HEK293T (cell line): Measurements from ENCODE around the gene CLECL1.

Source experiments
- CTCF ChIA-PET: fragments of 350-600 bp; formaldehyde crosslinking; extraction: SDS; loops from one replicate; lab custom pipeline; 2021; ENCODE audit warnings: antibody characterized with exemption, inconsistent platforms; lab: Yijun Ruan, JAX
- POLR2A ChIA-PET: fragments of 350-600 bp; formaldehyde crosslinking; extraction: SDS; loops from one replicate; lab custom pipeline; 2020; ENCODE audit warnings: antibody characterized with exemption, inconsistent platforms; lab: Yijun Ruan, JAX
- DNase-seq: peaks from one replicate; pipeline ENCODE4 v3.0.0; 2012; ENCODE audit warnings: mixed read lengths; ENCODE audit errors: extremely low spot score
- ARNT ChIP-seq: fragments of 450-650 bp; IDR thresholded peaks from 2 replicates; pipeline ENCODE4 v1.6.1; 2017; ENCODE audit warnings: mild to moderate bottlenecking
- BHLHE40 ChIP-seq: fragments of 450-650 bp; IDR thresholded peaks from 2 replicates; pipeline ENCODE4 v1.6.1; 2016; ENCODE audit warnings: mild to moderate bottlenecking, moderate library complexity, borderline replicate concordance
- CTBP1 ChIP-seq: fragments of 450-650 bp; IDR thresholded peaks from 2 replicates; pipeline ENCODE4 v1.6.1; 2016; ENCODE audit warnings: borderline replicate concordance
- ELF4 ChIP-seq: fragments of 450-650 bp; IDR thresholded peaks from 2 replicates; pipeline ENCODE4 v1.6.1; 2017; ENCODE audit warnings: antibody characterized with exemption
- FOXA1 ChIP-seq: fragments of 450-650 bp; IDR thresholded peaks from 2 replicates; pipeline ENCODE4 v1.6.1; 2016; ENCODE audit warnings: mild to moderate bottlenecking
- FOXK2 ChIP-seq: fragments of 450-650 bp; IDR thresholded peaks from 2 replicates; pipeline ENCODE4 v1.6.1; 2016; ENCODE audit warnings: mild to moderate bottlenecking
- FOXM1 ChIP-seq: fragments of 450-650 bp; IDR thresholded peaks from 2 replicates; pipeline ENCODE4 v1.6.1; 2017; ENCODE audit warnings: mild to moderate bottlenecking, borderline replicate concordance
- HDGF ChIP-seq: fragments of 450-650 bp; IDR thresholded peaks from 2 replicates; pipeline ENCODE4 v1.6.1; 2017; ENCODE audit warnings: antibody characterized with exemption, borderline replicate concordance
- L3MBTL2 ChIP-seq: fragments of 450-650 bp; conservative IDR thresholded peaks from 2 replicates; pipeline ENCODE4 v1.6.1; 2016; ENCODE audit warnings: mild to moderate bottlenecking
- LEF1 ChIP-seq: fragments of 450-650 bp; IDR thresholded peaks from 2 replicates; pipeline ENCODE4 v1.6.1; 2017; ENCODE audit warnings: mild to moderate bottlenecking, borderline replicate concordance
- NFRKB ChIP-seq: fragments of 450-650 bp; IDR thresholded peaks from 2 replicates; pipeline ENCODE4 v1.6.1; 2016; ENCODE audit warnings: mild to moderate bottlenecking, moderate library complexity
- PKNOX1 ChIP-seq: fragments of 450-650 bp; IDR thresholded peaks from 2 replicates; pipeline ENCODE4 v1.6.1; 2016
- SP1 ChIP-seq: fragments of 450-650 bp; IDR thresholded peaks from 2 replicates; pipeline ENCODE4 v1.6.1; 2017
- SUZ12 ChIP-seq: fragments of 450-650 bp; IDR thresholded peaks from 2 replicates; pipeline ENCODE4 v1.6.1; 2016; ENCODE audit warnings: mild to moderate bottlenecking
- TARDBP ChIP-seq: fragments of 450-650 bp; IDR thresholded peaks from 2 replicates; pipeline ENCODE4 v1.6.1; 2016
- ZNF384 ChIP-seq: fragments of 450-650 bp; IDR thresholded peaks from 2 replicates; pipeline ENCODE4 v1.6.1; 2016

The CLECL1 gene

DNA sequence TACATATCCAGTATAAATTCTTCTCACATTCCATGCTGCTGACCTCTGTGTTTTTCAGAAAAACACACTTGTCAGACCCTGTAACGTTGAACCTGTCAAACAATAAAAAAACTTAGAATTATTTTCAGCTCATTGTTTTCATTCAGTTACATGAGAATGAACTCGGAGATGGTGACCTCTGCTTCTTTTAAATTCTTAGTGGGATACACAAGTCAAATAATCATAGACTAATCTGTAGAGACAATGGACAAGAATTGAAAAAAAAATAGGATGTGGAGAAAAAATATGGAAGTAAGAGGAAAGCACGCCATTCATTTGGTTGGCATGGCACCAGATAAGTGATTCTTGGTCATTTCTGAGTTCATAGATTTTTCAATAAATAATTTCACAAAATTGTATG lies 20.6 kb upstream of the CLECL1 start:
- DNase-seq: no peak
- TF ChIP-seq LEF1: no peak
- no peak for TF ChIP-seq FOXK2
- TF ChIP-seq ELF4: no peak
- no peak for TF ChIP-seq ARNT
- no peak for TF ChIP-seq TARDBP
- no peak for TF ChIP-seq SP1
- no peak for TF ChIP-seq NFRKB
- TF ChIP-seq CTBP1: no peak
- TF ChIP-seq L3MBTL2: no peak
- TF ChIP-seq FOXM1: no peak
- ChIA-PET CTCF (no interaction called here), POLR2A (no interaction called here)

- DNase-seq: no peak
- ChIA-PET POLR2A (no interaction called here), CTCF (no interaction called here)
- no peak for TF ChIP-seq SP1
Observed at GRCh38 chr12:9753073-9753472, 20.2 kb upstream of the CLECL1 start.

GRCh38 chr12:9752145-9752933 lies 19.4 kb upstream of the CLECL1 start:
- no peak for DNase-seq
- CTCF ChIA-PET: interaction anchor here (1.0 kb wide), 1 partner anchor 10 kb away, joined by 3 read pairs; no protein-coding TSS in a partner anchor
- TF ChIP-seq ELF4 (no peak), L3MBTL2 (no peak), BHLHE40 (no peak), PKNOX1 (no peak), ZNF384 (no peak), FOXK2 (no peak)
- POLR2A ChIA-PET: no interaction called here

DNA sequence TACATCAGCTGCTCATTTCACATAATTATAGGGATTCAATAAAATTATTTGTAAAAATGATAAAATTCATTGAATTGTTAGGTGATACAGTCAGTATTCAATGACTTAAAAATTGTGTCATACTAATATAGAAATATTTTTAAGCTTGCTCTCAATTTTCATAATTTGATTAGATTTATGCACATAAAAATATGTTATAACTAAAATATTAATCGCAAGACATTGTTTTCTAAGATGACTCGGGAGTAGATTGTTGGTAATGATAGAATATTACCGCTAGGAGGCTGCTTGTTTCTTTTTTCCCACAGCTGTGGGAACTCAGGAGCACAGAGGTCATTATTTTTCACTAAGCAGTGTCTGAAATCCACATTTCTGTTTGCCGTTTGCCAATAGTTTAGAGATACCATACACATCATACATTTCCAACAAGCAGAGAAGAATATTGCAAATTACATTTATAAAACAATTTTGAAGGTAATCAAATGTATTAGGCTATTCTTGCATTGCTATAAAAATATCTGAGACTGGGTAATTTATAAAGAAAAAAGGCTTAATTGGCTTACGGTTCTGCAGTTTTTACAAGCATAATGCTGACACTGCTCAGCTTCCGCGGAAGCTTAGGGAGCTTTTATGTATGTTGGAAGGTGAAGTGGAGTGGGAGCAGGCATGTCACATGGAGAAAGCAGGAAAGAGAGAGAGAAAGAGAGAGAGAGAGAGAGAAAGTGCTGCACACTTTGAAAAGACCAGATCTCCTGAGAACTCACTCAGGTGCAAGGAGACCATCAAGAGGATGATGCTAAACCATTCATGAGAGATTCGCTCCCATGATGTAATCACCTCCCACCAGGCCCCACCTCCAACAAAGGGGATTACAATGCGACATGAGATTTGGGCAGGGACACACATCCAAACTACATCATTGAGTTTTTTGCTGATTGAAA lies 18.6 kb upstream of the CLECL1 start:
- ChIA-PET CTCF (interaction anchor here (0.6 to 2.6 kb wide), 12 partner anchors 9 to 402 kb away, joined by 3 to 17 read pairs (median 5); partner anchors contain the start of gene CD69), POLR2A (no interaction called here)
- TF ChIP-seq ZNF384 (no peak), ELF4 (no peak), LEF1 (no peak), FOXA1 (no peak), ARNT (no peak), PKNOX1 (no peak), L3MBTL2 (no peak), HDGF (no peak), TARDBP (no peak)
- DNase-seq: no peak

- no peak for TF ChIP-seq ZNF384
- DNase-seq: peak; percentile 65
- ChIA-PET CTCF (interaction anchor here (0.5 to 2.6 kb wide), 22 partner anchors 8 to 1080 kb away, joined by 3 to 17 read pairs (median 3); partner anchors contain the start of genes CD69 and CLEC12B), POLR2A (no interaction called here)
Observed at GRCh38 chr12:9750276-9751203, 17.6 kb upstream of the CLECL1 start.

GRCh38 chr12:9749640-9750039 lies 16.7 kb upstream of the CLECL1 start:
- no peak for DNase-seq
- POLR2A ChIA-PET: no interaction called here
- TF ChIP-seq TARDBP: no peak
- CTCF ChIA-PET: interaction anchor here (0.5 to 2.6 kb wide), 10 partner anchors 49 to 583 kb away, joined by 3 to 17 read pairs (median 4); no protein-coding TSS in a partner anchor

- ChIA-PET CTCF (no interaction called here), POLR2A (no interaction called here)
- TF ChIP-seq ELF4: no peak
- TF ChIP-seq ZNF384: no peak
- no peak for TF ChIP-seq BHLHE40
- TF ChIP-seq FOXM1: no peak
- no peak for TF ChIP-seq TARDBP
- no peak for TF ChIP-seq FOXA1
- no peak for TF ChIP-seq L3MBTL2
- no peak for TF ChIP-seq SP1
- TF ChIP-seq LEF1: no peak
- TF ChIP-seq CTBP1: no peak
- no peak for TF ChIP-seq NFRKB
- no peak for TF ChIP-seq SUZ12
- no peak for DNase-seq
Observed at GRCh38 chr12:9745199-9745598, 12.3 kb upstream of the CLECL1 start.
